ENCODE data around the gene HHEX.

GRCh38 chr10:92655426-92655825 is 34.3 kb upstream of the HHEX start:
- TF ChIP-seq, protein P1, sequence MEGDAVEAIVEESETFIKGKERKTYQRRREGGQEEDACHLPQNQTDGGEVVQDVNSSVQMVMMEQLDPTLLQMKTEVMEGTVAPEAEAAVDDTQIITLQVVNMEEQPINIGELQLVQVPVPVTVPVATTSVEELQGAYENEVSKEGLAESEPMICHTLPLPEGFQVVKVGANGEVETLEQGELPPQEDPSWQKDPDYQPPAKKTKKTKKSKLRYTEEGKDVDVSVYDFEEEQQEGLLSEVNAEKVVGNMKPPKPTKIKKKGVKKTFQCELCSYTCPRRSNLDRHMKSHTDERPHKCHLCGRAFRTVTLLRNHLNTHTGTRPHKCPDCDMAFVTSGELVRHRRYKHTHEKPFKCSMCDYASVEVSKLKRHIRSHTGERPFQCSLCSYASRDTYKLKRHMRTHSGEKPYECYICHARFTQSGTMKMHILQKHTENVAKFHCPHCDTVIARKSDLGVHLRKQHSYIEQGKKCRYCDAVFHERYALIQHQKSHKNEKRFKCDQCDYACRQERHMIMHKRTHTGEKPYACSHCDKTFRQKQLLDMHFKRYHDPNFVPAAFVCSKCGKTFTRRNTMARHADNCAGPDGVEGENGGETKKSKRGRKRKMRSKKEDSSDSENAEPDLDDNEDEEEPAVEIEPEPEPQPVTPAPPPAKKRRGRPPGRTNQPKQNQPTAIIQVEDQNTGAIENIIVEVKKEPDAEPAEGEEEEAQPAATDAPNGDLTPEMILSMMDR (IDR thresholded peaks at IDR 0.05; ENCODE audit: low read length) = no peak
- no peak for TF ChIP-seq EZH2 (optimal IDR thresholded peaks at IDR 0.05; ENCODE audit: low read depth, low read length)

Data from MM.1S (cell line).